Right cardiac atrium (tissue), 5 donors: ENCODE measurements around the gene CDK19. TPM values are rescaled to one million over a fixed set of nuclear protein-coding genes. Genes with fewer than 3 reads are reported as not detected.

Experiments used
- ATAC-seq, 2 donors: fragments of 200-7000 bp; cut with Tn5 transposase; one replicate each; pipeline versions ENCODE4 v1.8.0 to v1.9.1; 2020; ENCODE audit warnings: moderate library complexity in 2 of 2, mild to moderate bottlenecking in 1 of 2
- DNase-seq, 3 donors: peaks; one replicate each; pipeline ENCODE4 v3.0.0-alpha.2; 2020
- H3K27ac ChIP-seq: one replicate; pipeline ENCODE4 v1.5.1; 2013; ENCODE audit warnings: mild to moderate bottlenecking, low read length, control low read depth, moderate library complexity
- H3K27me3 ChIP-seq: one replicate; pipeline ENCODE4 v1.6.1; 2013; ENCODE audit not compliant: control insufficient read depth, insufficient read depth
- H3K4me1 ChIP-seq: one replicate; pipeline ENCODE4 v1.6.1; 2013; ENCODE audit warnings: low read length; ENCODE audit not compliant: control insufficient read depth, insufficient read depth
- H3K4me3 ChIP-seq: one replicate; pipeline ENCODE4 v1.5.1; 2013; ENCODE audit warnings: low read length, control low read depth
- H3K9me3 ChIP-seq: one replicate; pipeline ENCODE4 v1.6.1; 2013; ENCODE audit warnings: low read length; ENCODE audit not compliant: control insufficient read depth
- WGBS: extraction: QIAGEN DNeasy Blood & Tissue Kit; methylation state at CpG from one replicate; pipeline ENCODE4 v1.1.7; 2013; 5-methylcytosine and 5-hydroxymethylcytosine counted together
- intact Hi-C, 4 donors: fragments of 100-400 bp; cut with DNase I; formaldehyde crosslinking; loops; one replicate each; pipeline versions ENCODE4 v1.11.0 to v1.14.0; 2022 to 2023
- long read RNA-seq, 4 donors: library from polyadenylated mRNA; unstranded; transcript quantifications; one replicate each; pipeline ENCODE4 v2.0.0, GENCODE V29; 2020 to 2021
- polyA plus RNA-seq: library from polyadenylated mRNA; stranded (reverse); fragments of 200-250 nt; gene quantifications from one replicate; pipeline ENCODE4 v1.2.3, GENCODE V29; 2013
- total RNA-seq, 4 donors: library from RNA; stranded (reverse); fragmentation: NEBNext Ultra II Directional; extraction: Animal tissue kit (Norgen Biotek cat#: 25700); gene quantifications; one replicate each; pipeline ENCODE4 v1.2.1, GENCODE V29; 2021
- donor health status: healthy with polysubstance abuse.
- donor health status: DM: no; HTN: yes; CAD: no.
- donor health status: DM: no; HTN: no; CAD: no.
- donor health status: DM: no; HTN: yes; CAD: no; lungs with severe emphysema.
- donor health status: DM: yes; HTN: yes; CAD: no.

CDK19 gene
- total RNA-seq (10 to 100 TPM in 2 of 4 donors, 1 to 10 TPM in 2; 7.5 to 10.8 (median 9.9) TPM), polyA plus RNA-seq (4.8 TPM)
- long read RNA-seq, donor 1, partial matches to known transcripts, result 1 of 6 reads
- long read RNA-seq, donor 1, other reads (novel, unspliced or antisense), result 5 of 6 reads
- long read RNA-seq, donor 2, partial matches to known transcripts, result 0 of 1 reads
- long read RNA-seq, donor 2, other reads (novel, unspliced or antisense), result 1 of 1 reads
- long read RNA-seq, donor 3, partial matches to known transcripts, result 2 of 4 reads
- long read RNA-seq, donor 3, other reads (novel, unspliced or antisense), result 2 of 4 reads
- long read RNA-seq, donor 4, partial matches to known transcripts, result 1 of 1 reads
- long read RNA-seq, donor 4, other reads (novel, unspliced or antisense), result 0 of 1 reads

- Histone ChIP-seq H3K27ac (peak within 1 kb of the TSS; percentile 95), H3K9me3 (no peaks in the 10 kb centered on the region), H3K4me1 (peaks cover 2% of the 10 kb centered on the region), H3K4me3 (peak within 1 kb of the TSS; percentile 74), H3K27me3 (no peaks in the 10 kb centered on the region)
- DNase-seq, result peak; percentile 98 to 99 (median 99)
- ATAC-seq, result peak; percentile 98 to 99
- intact Hi-C loops, result loop anchor here in 2 of 4 donors (5.0 to 10.0 kb wide), 2 partner anchors 57 to 59 kb away; partner anchors contain the start of gene AMD1 (in 2 of the 2)
- 1% methylated on average over 48 of the region's 48 CpGs for WGBS
Observed at GRCh38 chr6:110815411-110816409, at the start of gene CDK19. TSS of gene CDK19 (minus strand) at chr6:110815469. CDS start at chr6:110815136, 333 bp downstream.

DNA sequence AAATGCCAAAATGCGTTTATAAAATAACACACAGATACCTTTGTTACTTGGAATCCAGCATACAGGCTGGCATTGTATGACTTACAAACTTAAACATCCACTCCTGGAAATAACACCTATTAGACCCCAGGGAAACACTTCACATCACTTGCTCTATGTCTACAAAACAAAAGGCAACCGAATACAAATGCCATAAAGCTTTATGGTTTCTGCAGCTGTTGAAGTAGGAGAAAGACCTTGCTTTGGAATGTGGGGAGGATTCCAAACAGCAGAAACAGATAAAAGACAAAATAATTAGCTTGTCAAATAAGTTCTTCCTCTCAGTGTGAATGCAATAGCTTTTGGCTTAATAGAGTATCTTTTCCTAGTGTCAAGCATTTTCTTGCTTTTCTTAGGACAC lies 49.6 kb upstream of the CDK19 start:
- Histone ChIP-seq H3K4me1 (no peaks in the 10 kb centered on the region), H3K27ac (no peak overlapping the region), H3K27me3 (no peaks in the 10 kb centered on the region), H3K4me3 (no peak overlapping the region), H3K9me3 (no peaks in the 10 kb centered on the region)
- WGBS, result 51% methylated on average over 2 of the region's 2 CpGs
- DNase-seq (no peak), ATAC-seq (no peak)
- intact Hi-C loops, result no loop called here

DNA sequence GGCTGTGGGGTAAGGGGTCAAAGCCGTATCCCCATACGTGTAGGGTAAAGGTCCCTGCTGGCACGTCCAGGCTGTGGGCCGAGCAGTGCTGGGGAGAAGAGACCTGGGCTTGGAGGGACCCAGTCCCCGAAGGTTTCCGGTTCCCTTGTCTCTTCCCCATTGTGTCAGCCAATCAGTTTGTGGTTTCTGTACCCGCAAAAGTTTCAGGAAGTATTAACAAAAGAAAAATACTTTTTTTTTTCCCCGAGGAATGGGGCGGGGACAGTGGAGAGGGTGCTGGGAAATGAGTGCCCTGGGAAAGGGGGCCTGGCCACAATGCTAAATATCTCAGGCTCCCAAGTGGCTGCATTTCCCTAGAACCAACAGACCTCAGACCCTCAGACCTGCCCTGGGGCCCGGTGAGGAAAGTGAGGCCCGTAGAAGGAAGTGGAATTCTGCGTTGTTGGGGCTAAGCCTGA lies 44.1 kb upstream of the CDK19 start:
- peak in 1 of 2 donors; percentile 40 for ATAC-seq
- no peaks in the 10 kb centered on the region for H3K4me1 ChIP-seq
- no peak for DNase-seq
- H3K4me3 ChIP-seq, result no peak overlapping the region
- no peaks in the 10 kb centered on the region for H3K27me3 ChIP-seq
- H3K27ac ChIP-seq, result no peak overlapping the region
- H3K9me3 ChIP-seq, result no peaks in the 10 kb centered on the region
- WGBS, result 82% methylated on average over 12 of the region's 12 CpGs
- intact Hi-C loops, result no loop called here

GRCh38 chr6:110858562-110859214 lies 43.4 kb upstream of the CDK19 start:
- DNase-seq, result no peak
- WGBS, result 96% methylated on average over 31 of the region's 31 CpGs
- Histone ChIP-seq H3K4me3 (no peak overlapping the region), H3K27me3 (no peaks in the 10 kb centered on the region), H3K9me3 (no peaks in the 10 kb centered on the region), H3K4me1 (no peaks in the 10 kb centered on the region), H3K27ac (no peak overlapping the region)
- peak in 1 of 2 donors; percentile 14 for ATAC-seq
- intact Hi-C loops, result no loop called here

DNA sequence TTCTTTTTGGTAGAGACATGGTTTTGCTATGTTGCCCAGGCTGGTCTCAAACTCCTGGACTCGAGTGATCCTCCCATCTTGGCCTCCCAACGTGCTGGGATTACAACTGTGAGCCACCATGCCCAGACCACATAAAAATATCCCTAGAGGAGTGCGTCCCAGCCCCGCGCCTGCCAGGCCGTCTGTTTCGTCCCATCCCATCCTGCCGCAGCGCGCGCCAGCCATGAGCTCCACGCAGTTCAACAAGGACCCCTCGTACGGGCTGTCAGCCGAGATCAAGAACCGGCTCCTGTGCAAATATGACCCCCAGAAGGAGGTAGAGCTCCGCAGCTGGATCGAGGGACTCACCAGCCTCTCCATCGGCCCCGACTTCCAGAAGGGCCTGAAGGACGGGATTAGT lies 42.7 kb upstream of the CDK19 start:
- WGBS, result 97% methylated on average over 21 of the region's 21 CpGs
- H3K4me3 ChIP-seq, result no peak overlapping the region
- intact Hi-C loops, result no loop called here

GRCh38 chr6:110856296-110856695 lies 41.0 kb upstream of the CDK19 start:
- Histone ChIP-seq H3K9me3 (no peaks in the 10 kb centered on the region), H3K4me1 (no peaks in the 10 kb centered on the region), H3K27ac (no peak overlapping the region), H3K27me3 (no peaks in the 10 kb centered on the region), H3K4me3 (no peak overlapping the region)
- 95% methylated on average over 3 of the region's 3 CpGs for WGBS
- DNase-seq, result no peak
- no peak for ATAC-seq
- intact Hi-C loops, result no loop called here

More for the DNA sequence above, 42.7 kb upstream of the CDK19 start:
- Histone ChIP-seq H3K27ac (no peak overlapping the region), H3K9me3 (no peaks in the 10 kb centered on the region), H3K27me3 (no peaks in the 10 kb centered on the region), H3K4me1 (no peaks in the 10 kb centered on the region)
- no peak for ATAC-seq
- DNase-seq, result no peak

DNA sequence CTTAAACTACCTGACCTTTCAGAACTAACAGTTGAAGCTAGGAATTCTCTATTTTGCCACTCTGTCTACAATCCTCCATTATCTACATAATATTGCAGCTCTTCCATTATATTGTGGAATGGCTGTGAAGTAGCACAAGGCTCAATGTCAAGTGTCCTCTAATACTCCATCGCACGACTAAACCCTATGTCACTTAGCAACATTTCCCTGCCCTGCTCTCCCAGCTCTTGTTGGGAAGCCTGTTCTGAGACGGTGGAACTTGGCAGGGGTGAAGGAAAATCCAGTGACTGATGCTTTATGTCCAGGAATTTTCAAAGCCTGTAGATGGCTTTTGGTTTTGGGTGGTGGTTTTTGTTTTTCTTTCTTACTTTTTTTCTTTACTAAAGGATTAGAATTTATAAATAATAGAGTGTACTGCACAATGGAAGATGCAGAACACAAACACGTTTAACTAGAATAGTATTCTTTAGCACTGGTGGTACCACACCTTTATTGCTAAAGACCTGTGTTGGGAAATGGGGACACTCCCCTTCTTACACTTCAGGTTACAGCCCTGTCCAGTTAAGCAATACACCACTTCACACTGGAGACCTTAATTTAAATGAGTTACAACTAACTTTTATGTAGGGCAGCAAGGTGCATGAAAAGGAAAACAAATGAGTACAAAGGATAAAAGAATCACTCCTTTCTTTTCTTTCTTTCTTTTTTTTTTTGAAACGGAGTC lies 38.6 kb upstream of the CDK19 start:
- WGBS, result 68% methylated on average over 5 of the region's 5 CpGs
- DNase-seq (no peak), ATAC-seq (no peak)
- Histone ChIP-seq H3K27ac (no peak overlapping the region), H3K4me1 (no peaks in the 10 kb centered on the region), H3K27me3 (no peaks in the 10 kb centered on the region), H3K9me3 (no peaks in the 10 kb centered on the region), H3K4me3 (no peak overlapping the region)
- intact Hi-C loops, result no loop called here

- no peaks in the 10 kb centered on the region for H3K27me3 ChIP-seq
- H3K4me1 ChIP-seq, result no peaks in the 10 kb centered on the region
- no peak for DNase-seq
- H3K4me3 ChIP-seq, result no peak overlapping the region
- no peaks in the 10 kb centered on the region for H3K9me3 ChIP-seq
- 95% methylated on average over 2 of the region's 2 CpGs for WGBS
- H3K27ac ChIP-seq, result no peak overlapping the region
- no peak for ATAC-seq
- intact Hi-C loops, result no loop called here
Observed at GRCh38 chr6:110852773-110853172, 37.5 kb upstream of the CDK19 start.

- Histone ChIP-seq H3K27me3 (no peaks in the 10 kb centered on the region), H3K27ac (no peak overlapping the region), H3K4me3 (no peak overlapping the region), H3K4me1 (no peaks in the 10 kb centered on the region), H3K9me3 (no peaks in the 10 kb centered on the region)
- ATAC-seq (no peak), DNase-seq (no peak)
- WGBS, result 92% methylated on average over 4 of the region's 4 CpGs
- intact Hi-C loops, result no loop called here
Observed at GRCh38 chr6:110849781-110850180, 34.5 kb upstream of the CDK19 start.

DNA sequence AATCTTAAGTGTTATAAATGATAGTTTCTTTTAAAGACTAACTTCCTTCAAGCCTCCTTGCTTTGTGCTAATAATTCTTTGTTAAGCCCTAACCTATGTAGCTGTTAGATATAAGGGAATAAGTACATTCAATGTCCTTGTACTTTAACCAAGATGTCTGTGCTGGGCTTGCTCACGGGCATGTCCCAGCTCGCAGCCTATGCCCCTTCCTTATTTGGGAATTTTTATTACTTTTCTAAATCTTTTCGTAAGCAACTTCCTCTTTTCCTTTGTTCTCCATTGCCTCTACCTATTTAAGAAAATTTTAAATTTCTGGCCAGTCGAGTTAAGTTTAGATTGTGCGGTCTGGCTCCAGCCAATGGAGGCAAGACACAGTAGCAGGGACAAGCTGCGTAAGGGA lies 26.0 kb upstream of the CDK19 start:
- Histone ChIP-seq H3K4me1 (no peaks in the 10 kb centered on the region), H3K27me3 (no peaks in the 10 kb centered on the region), H3K27ac (no peak overlapping the region), H3K9me3 (no peaks in the 10 kb centered on the region), H3K4me3 (no peak overlapping the region)
- ATAC-seq, result no peak
- intact Hi-C loops, result no loop called here
- 90% methylated on average over 6 of the region's 6 CpGs for WGBS
- DNase-seq, result no peak
